Epithelial cell of esophagus (primary cell): ENCODE measurements around the gene PRIMA1.

Experiments used
- DNase-seq: peaks from one replicate; pipeline ENCODE4 v3.0.0; 2010; ENCODE audit warnings: low read depth
- H3K4me3 ChIP-seq: 2 replicates; pipeline ENCODE4 v1.5.1; 2011; ENCODE audit warnings: mild to moderate bottlenecking, low read length, control low read depth
- CTCF ChIP-seq: IDR thresholded peaks from 2 replicates; pipeline ENCODE4 v1.5.1; 2011; ENCODE audit warnings: low read depth, mild to moderate bottlenecking, low read length, control low read depth, inconsistent platforms; ENCODE audit not compliant: insufficient read depth; ENCODE audit errors: missing control alignments

The PRIMA1 gene

GRCh38 chr14:93733631-93734030 is 54.7 kb downstream of the PRIMA1 start:
- no peak for DNase-seq
- TF ChIP-seq CTCF, result no peak
- no peak overlapping the region for H3K4me3 ChIP-seq

- H3K4me3 ChIP-seq, result no peak overlapping the region
- TF ChIP-seq CTCF, result no peak
- DNase-seq, result no peak
These were observed 55.1 kb downstream of the PRIMA1 start for GRCh38 chr14:93733231-93733630.

- DNase-seq, result no peak
These were observed 55.8 kb downstream of the PRIMA1 start for GRCh38 chr14:93732524-93732923.

GRCh38 chr14:93731753-93732152 is 56.5 kb downstream of the PRIMA1 start:
- DNase-seq, result no peak
- no peak for TF ChIP-seq CTCF
- H3K4me3 ChIP-seq, result no peak overlapping the region

More at GRCh38 chr14:93732524-93732923, 55.8 kb downstream of the PRIMA1 start:
- TF ChIP-seq CTCF, result no peak
- no peak overlapping the region for H3K4me3 ChIP-seq

- no peak overlapping the region for H3K4me3 ChIP-seq
- DNase-seq, result no peak
- TF ChIP-seq CTCF, result no peak
These were observed 58.3 kb downstream of the PRIMA1 start for GRCh38 chr14:93729993-93730392.

- TF ChIP-seq CTCF, result no peak
- no peak overlapping the region for H3K4me3 ChIP-seq
- no peak for DNase-seq
These were observed 59.7 kb downstream of the PRIMA1 start for GRCh38 chr14:93728651-93729016.

GRCh38 chr14:93727917-93728650 is 60.2 kb downstream of the PRIMA1 start:
- no peak for DNase-seq
- H3K4me3 ChIP-seq, result no peak overlapping the region
- TF ChIP-seq CTCF, result no peak
